Measurements from ENCODE around the gene CERS6.

The CERS6 gene

DNA sequence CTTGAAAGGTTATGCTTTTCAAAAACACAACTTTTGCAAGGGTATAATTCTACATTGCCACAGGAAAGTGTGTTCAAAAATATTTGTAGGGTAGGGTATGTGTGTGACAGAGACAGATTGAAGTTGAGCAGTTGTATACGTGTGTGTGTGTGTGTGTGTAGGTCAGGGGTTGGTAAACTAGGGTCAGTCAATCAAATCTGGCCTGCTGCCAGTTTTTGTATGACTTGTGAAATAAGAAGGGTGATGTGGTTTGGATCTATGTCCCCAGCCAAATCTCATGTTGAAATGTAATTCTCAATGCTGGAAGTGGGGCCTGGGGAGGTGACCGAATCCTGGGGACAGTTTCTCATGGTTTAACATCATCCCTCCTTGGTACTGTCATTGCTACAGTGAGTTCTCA is 148.2 kb downstream of the CERS6 start:
- H3K36me3 ChIP-seq: no peaks in the 10 kb centered on the region
- H3K4me3 ChIP-seq (ENCODE audit: low read depth, low read length): no peak overlapping the region
- H3K9me3 ChIP-seq (ENCODE audit: severe bottlenecking): no peaks in the 10 kb centered on the region
- no peak for DNase-seq
- TF ChIP-seq, protein P1, sequence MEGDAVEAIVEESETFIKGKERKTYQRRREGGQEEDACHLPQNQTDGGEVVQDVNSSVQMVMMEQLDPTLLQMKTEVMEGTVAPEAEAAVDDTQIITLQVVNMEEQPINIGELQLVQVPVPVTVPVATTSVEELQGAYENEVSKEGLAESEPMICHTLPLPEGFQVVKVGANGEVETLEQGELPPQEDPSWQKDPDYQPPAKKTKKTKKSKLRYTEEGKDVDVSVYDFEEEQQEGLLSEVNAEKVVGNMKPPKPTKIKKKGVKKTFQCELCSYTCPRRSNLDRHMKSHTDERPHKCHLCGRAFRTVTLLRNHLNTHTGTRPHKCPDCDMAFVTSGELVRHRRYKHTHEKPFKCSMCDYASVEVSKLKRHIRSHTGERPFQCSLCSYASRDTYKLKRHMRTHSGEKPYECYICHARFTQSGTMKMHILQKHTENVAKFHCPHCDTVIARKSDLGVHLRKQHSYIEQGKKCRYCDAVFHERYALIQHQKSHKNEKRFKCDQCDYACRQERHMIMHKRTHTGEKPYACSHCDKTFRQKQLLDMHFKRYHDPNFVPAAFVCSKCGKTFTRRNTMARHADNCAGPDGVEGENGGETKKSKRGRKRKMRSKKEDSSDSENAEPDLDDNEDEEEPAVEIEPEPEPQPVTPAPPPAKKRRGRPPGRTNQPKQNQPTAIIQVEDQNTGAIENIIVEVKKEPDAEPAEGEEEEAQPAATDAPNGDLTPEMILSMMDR (IDR thresholded peaks at IDR 0.05; ENCODE audit: low read depth, low read length): no peak
- no peaks in the 10 kb centered on the region for H3K27me3 ChIP-seq (ENCODE audit: insufficient read depth, low read depth, severe bottlenecking)
- no peak overlapping the region for H3K27ac ChIP-seq

DNA sequence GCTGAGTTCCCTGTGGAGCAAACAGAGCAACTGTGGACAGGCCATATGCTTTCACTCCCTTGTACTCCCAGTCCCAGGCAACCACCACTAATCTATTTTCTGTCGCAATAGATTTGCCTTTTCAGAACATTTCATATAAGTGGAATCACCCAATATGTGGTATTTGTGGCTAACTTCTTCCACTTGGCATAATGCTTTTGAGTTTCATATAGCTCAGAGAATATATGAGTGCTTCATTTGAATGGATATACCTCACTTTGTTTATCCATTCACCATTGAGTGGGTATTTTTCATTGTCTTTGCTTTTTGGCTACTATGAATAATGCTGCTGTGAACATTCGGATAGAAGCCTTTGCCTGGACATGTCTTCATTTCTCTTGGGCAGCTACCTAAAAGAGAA is 151.9 kb downstream of the CERS6 start:
- H3K36me3 ChIP-seq: no peaks in the 10 kb centered on the region
- no peak for DNase-seq
- no peak overlapping the region for H3K4me3 ChIP-seq (ENCODE audit: low read depth, low read length)
- no peak overlapping the region for H3K27ac ChIP-seq
- H3K27me3 ChIP-seq (ENCODE audit: insufficient read depth, low read depth, severe bottlenecking): no peaks in the 10 kb centered on the region
- TF ChIP-seq, protein P1 (IDR thresholded peaks at IDR 0.05; ENCODE audit: low read depth, low read length): no peak
- H3K9me3 ChIP-seq (ENCODE audit: severe bottlenecking): no peaks in the 10 kb centered on the region

DNA sequence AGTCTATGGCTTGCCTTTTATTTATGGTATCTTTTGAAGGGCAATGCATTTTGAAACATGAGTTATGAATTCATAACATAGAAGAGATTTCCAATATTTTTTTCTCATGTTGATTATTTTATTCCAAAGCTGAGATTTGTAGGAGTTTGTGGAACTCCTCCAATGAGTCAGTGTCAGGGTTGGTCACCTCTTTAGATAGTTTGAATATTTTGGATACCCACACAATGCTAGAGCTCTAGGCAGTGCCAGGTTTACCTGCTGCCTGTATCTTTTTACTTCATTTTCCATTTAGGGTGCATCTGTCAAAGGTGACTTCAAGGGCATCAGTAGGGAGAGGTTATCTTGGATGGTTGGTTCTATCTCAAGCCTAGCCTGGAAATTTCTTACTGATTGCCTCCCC is 152.7 kb downstream of the CERS6 start:
- H3K27me3 ChIP-seq (ENCODE audit: insufficient read depth, low read depth, severe bottlenecking): no peaks in the 10 kb centered on the region
- no peak for DNase-seq
- TF ChIP-seq, protein P1 (IDR thresholded peaks at IDR 0.05; ENCODE audit: low read depth, low read length): no peak
- no peaks in the 10 kb centered on the region for H3K9me3 ChIP-seq (ENCODE audit: severe bottlenecking)
- no peak overlapping the region for H3K4me3 ChIP-seq (ENCODE audit: low read depth, low read length)
- no peaks in the 10 kb centered on the region for H3K36me3 ChIP-seq
- H3K27ac ChIP-seq: no peak overlapping the region

GRCh38 chr2:168611091-168611490 is 155.0 kb downstream of the CERS6 start:
- no peak overlapping the region for H3K4me3 ChIP-seq (ENCODE audit: low read depth, low read length)
- no peaks in the 10 kb centered on the region for H3K9me3 ChIP-seq (ENCODE audit: severe bottlenecking)
- DNase-seq: no peak
- TF ChIP-seq, protein P1 (IDR thresholded peaks at IDR 0.05; ENCODE audit: low read depth, low read length): no peak
- no peaks in the 10 kb centered on the region for H3K27me3 ChIP-seq (ENCODE audit: insufficient read depth, low read depth, severe bottlenecking)
- no peaks in the 10 kb centered on the region for H3K36me3 ChIP-seq
- no peak overlapping the region for H3K27ac ChIP-seq

- no peak overlapping the region for H3K4me3 ChIP-seq (ENCODE audit: low read depth, low read length)
- DNase-seq: no peak
- H3K27me3 ChIP-seq (ENCODE audit: insufficient read depth, low read depth, severe bottlenecking): no peaks in the 10 kb centered on the region
- TF ChIP-seq, protein P1 (IDR thresholded peaks at IDR 0.05; ENCODE audit: low read depth, low read length): no peak
- H3K27ac ChIP-seq: no peak overlapping the region
- peaks cover 3% of the 10 kb centered on the region for H3K9me3 ChIP-seq (ENCODE audit: severe bottlenecking)
- H3K36me3 ChIP-seq: no peaks in the 10 kb centered on the region
Measured at GRCh38 chr2:168611896-168612650, 156.0 kb downstream of the CERS6 start.

DNA sequence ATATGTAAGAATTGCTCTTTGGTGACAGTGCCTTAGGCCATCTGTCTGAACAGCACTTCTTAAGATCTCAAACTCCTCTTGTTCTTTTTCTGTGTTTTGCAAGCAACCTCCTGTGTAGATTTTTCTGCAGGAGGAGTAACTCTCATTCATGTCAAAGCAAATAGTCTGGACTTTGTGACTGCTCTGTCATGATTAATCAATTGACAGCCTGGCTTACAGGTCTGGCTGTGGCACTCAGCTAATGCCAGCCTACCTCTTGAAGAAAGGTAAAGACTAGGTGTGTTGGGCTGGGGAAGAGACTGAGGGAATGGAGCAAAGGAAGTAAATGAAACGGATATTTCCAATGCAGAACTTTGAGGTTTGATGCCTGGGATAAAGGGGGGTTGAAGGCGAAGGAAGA is 156.6 kb downstream of the CERS6 start:
- Histone ChIP-seq H3K9me3 (ENCODE audit: severe bottlenecking) (peaks cover 3% of the 10 kb centered on the region), H3K27ac (no peak overlapping the region), H3K4me3 (ENCODE audit: low read depth, low read length) (no peak overlapping the region), H3K36me3 (no peaks in the 10 kb centered on the region), H3K27me3 (ENCODE audit: insufficient read depth, low read depth, severe bottlenecking) (no peaks in the 10 kb centered on the region)
- no peak for DNase-seq
- TF ChIP-seq, protein P1 (IDR thresholded peaks at IDR 0.05; ENCODE audit: low read depth, low read length): no peak
